IPS-18c (cell line): ENCODE results near the gene RIPPLY1.

Experiments
- H3K4me3 ChIP-seq: 2 replicates; pipeline ENCODE4 v1.7.0; 2013; ENCODE audit warnings: low read depth, mild to moderate bottlenecking, low read length, moderate library complexity; ENCODE audit not compliant: insufficient read depth
- H3K9me3 ChIP-seq: one replicate; pipeline ENCODE4 v1.6.1; 2013; ENCODE audit warnings: mild to moderate bottlenecking, low read length, moderate library complexity; ENCODE audit not compliant: control insufficient read depth, insufficient read depth

Gene RIPPLY1

DNA sequence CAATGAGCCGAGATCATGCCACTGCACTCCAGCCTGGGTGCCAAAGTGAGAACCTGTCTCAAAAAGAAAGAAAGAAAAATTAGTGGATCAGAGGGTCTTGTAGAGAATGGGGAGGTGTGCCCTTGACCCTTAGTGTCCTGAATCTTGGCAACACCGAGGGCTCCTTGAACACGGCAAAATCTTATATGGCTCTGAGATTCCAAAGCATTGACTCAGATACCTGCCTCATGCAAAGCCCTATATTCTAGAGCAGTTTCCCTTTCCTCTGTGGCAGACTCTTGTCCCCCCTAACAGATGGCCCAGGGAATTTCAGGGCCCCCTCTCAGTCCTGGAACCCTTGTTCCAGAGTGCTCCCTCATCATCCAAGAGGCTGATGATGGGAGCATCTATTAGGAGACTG lies 23.9 kb upstream of the RIPPLY1 start:
- H3K9me3 ChIP-seq, result peaks cover 4% of the 10 kb centered on the region
- H3K4me3 ChIP-seq, result no peak overlapping the region

DNA sequence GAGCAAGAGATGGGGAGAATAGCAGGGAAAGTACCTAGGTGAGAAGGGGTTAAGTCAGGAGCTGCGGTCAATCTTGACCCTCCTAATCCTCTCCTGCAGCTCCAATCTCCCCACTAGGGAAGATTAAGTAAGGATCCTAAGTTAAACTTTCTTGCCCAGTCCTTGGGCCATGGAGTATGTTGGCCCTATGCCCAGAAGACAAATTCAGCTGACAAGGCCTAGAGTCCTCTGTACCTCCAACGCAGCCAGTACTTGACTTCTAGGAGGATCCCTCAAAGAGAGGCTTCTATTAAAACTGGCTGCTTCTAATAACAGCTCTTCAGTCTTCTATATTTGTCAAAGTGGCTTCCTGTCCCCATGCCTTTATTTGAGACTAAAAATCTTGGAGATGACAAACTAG lies 18.5 kb upstream of the RIPPLY1 start:
- Histone ChIP-seq H3K9me3 (peaks cover 2% of the 10 kb centered on the region), H3K4me3 (no peak overlapping the region)

DNA sequence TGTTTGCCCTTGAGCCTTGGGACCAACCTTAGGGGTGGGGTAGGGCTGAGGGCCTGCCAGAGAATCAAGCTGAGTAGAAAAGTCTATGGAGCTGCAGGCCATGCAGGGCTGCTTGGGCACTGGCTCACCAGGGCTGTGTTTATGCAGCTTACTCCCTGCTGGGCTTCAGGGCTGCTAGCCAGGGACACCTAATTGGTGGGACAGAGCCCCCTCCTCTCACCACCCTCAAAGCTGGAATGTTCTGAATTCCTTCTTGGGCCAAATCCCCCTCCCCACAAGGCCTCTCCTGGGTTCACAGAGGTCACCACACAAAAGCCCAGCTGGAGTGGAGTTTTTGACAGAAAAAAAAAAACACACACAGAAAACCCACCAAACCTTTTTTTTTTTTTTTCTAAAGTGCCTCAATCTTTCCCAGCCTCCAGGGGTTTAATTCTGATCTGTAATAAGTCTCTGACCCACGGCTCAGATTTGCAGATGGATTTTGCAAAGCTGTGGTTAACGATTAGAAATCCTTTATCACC lies 16.9 kb upstream of the RIPPLY1 start, which contains the start of gene CLDN2:
Gene CLDN2, plus strand, starts transcription at position 471 of the 521 bp plus-strand sequence. CDS start 7,827 bp downstream, outside the sequence.
- Histone ChIP-seq H3K9me3 (no peaks in the 10 kb centered on the region), H3K4me3 (no peak within 1 kb of the TSS)

DNA sequence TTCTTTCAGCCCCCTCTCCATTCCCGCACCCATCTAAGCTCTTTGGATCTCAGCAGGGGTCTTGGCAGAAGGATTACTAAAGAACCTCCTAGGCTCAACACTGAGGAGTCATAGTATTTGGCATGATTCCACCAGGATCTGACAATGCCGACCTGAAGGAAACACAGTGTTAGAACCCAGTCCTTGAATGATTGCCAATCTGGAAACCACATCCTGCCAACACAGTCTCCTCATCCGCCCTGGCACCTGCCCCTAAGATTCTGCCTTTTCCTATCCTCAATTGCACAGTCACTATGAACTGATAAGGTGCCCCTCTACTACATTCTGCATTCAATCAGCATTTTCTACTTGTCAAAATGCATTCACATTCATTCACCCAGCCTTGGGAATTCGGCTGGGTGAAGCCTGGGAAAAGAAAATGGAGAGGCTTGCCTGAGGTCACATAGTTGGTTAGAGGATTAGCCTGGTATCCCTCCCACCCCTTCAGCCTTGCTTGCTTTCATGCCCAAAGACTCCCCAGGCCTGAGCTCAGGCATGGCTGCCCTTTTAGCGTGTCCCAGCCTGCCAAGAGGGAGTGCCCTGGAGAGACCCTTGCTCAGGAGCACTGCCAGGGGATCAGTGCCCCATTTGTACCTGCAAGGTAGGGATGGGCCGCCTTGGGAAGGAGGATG lies 14.8 kb upstream of the RIPPLY1 start:
- no peaks in the 10 kb centered on the region for H3K9me3 ChIP-seq
- H3K4me3 ChIP-seq, result no peak overlapping the region

DNA sequence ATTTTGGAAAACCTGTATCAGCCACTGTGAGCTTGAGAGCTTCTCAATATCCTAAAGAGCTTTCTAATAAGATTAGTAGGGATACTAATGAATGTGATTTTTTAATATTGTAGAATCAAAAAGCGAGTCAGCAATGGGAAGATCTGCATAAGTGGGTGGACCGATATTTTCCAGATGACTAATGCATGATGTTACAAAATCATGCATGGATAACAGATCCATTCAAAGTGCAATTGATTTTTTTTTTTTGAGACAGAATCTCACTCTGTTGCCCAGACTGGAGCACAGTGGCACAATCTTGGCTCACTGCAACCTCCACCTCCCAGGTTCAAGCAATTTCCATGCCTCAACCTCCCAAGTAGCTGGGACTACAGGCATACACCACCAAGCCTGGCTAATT lies 9.7 kb upstream of the RIPPLY1 start:
- Histone ChIP-seq H3K9me3 (no peaks in the 10 kb centered on the region), H3K4me3 (no peak overlapping the region)

DNA sequence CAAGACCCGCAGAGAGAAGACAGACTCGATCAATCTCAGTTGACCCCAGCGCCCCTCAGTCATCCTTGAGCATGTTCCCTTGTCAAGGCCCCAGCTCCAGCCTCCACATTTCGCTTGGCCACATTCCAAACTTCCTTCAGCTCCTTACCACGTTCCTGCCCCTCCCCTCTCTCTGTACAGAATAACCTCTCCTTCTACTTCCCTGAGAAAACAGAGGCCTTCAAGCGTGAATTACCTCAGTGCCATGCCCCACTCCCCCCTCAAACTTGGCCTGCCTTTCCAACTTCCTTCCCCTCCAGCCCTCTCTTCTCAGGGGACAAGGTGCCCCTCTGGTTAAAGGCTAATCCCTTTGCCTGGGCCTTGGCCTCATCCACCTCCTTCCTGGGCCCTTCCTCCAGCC lies 3.2 kb upstream of the RIPPLY1 start:
- H3K4me3 ChIP-seq, result no peak overlapping the region
- H3K9me3 ChIP-seq, result no peaks in the 10 kb centered on the region

DNA sequence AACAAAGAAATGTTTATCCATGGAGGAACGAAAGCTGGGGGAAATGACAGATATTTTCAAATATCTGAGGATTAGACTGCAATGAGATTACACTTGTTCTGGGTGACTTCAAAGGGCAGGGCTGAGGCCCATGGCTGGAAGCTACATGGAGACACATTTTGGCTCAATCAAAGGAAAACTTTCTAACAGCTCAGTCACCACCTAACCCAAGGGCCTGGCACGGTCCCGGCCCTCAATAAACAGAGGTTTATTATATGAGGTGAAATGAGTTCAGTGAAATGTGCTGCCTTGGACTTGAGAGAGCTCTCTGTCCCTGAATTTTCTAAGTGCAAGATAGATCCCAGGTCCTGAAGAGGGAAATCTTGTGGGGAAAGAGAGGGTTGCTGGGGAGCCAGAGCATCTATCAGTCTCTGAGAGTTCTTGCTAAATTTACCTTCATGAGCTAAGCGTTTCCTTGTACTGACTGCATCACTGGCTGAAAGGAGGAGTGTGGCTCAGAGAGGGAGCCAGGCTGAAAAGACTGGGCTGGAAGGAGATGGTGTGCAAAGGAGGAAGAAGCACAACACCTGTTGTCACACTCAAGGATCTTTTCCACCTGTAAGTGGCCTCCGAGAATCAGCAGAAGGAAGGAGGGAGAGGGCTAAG lies 2.0 kb upstream of the RIPPLY1 start:
- no peak overlapping the region for H3K4me3 ChIP-seq
- no peaks in the 10 kb centered on the region for H3K9me3 ChIP-seq

DNA sequence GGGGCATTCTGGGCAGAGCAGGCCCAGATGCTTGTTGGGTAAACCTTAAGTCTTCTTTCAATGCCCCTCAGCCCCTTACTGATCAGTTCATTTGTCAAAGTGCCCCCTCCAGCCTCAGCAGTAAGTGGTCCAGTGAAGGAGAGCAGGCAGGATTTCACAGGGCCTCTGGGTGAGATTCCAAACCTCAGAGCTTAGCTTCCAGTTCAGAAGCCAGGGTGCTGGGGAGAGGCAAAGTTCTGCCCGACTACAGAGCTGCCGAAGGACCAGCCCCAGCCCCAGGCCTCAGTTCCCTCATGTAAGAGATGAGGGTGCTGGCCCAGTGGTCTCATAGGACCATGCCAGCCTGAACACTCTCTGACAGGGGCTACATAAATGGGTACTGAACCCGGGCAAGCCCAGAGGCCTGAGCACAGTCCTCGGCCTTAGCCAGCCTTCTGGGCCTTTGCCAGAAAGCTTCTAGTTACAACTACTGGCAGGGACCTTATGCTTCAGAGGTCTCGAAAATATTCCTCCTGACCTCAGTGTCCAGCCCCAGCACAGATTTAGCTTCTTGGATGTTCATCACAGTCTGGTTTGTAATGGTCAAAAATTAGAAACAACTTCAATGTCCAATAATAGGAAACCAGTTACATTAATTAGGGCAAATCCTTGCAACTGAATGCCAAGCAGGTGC lies 851 bp upstream of the RIPPLY1 start:
- Histone ChIP-seq H3K9me3 (no peaks in the 10 kb centered on the region), H3K4me3 (no peak overlapping the region)

DNA sequence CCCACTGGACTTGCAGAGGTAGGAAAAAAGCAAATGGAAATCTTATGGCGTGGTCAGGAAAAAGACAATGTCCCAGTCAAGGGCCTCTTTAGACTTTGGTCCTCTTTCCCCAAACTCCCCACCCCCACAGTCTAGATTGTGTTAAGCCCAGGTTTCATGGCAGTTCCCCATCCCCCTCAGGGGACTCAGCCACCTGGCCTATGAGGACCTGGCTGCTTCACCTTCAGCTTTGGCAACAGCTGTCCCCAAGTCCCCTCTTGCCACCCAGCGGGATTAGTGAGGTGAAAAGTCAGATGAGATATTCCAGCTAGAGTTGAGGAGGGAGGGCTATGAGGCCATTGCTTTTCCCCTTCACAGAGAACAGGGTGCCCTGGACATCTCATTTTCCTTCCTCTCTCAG lies 457 bp downstream of the RIPPLY1 start:
- no peaks in the 10 kb centered on the region for H3K9me3 ChIP-seq
- H3K4me3 ChIP-seq, result no peak overlapping the region

DNA sequence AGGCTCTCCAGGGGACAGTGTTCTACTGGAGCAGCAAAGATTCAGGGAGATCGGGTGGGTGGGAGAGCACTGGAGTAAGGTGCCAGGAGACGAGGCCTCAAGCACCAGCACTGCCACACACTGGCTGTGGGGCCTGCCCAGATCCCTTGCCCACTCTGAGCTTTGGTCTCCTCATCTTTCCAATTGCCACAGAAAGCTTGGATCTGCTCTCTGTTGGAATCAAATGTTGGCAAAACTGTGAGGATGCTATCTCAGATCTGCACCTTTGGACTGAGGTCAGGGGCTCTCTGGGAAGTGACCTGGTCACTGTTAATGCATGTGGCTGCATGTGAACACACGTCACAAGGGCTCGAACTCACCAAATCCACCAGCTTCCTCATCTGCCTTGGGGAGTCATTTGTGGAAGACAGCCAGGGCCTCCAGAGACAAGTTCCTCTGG lies 1.3 kb downstream of the RIPPLY1 start:
- peaks cover 2% of the 10 kb centered on the region for H3K9me3 ChIP-seq
- no peak overlapping the region for H3K4me3 ChIP-seq

DNA sequence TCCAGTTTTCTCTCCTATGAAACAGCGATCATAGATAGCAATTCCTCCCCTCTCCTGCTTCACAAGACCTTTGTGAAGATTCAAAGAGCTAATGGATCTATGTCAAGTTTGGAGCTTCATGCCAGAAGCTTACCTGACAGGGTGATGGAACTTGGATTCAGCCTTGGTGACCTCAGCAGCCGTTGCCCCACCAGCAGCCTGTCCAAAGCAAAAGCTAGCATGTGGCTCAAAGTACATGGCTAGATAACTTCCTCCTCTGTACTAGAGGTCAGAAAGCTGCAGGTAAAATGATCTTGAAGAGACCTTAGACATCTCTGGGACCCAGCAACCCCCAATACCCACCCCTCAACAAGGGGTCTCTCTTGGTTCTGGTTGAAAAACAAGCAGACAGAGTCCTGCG lies 1.8 kb downstream of the RIPPLY1 start:
- no peak overlapping the region for H3K4me3 ChIP-seq

DNA sequence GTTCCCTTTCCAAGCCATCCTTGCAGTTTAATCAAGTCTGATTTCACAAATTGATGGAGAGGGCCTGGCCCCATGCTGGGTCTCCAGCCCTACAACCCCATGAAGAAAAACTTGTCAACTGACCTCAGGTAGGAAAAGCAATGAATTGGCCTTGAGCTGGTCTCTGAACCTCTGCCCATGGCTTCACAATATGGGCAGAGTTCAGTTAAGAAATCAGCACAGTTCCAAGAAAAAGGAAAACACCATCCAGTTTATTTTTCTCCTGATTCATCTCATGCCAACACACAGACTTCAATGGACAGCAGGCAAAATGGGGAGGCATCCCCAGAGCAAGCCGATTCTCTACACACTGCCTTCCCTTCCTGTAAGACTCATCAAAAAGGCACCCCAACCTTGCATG lies 3.3 kb downstream of the RIPPLY1 start:
- Histone ChIP-seq H3K4me3 (no peak overlapping the region; the same call in 1 of the 2 replicates), H3K9me3 (peaks cover 2% of the 10 kb centered on the region)

More for the DNA sequence above, 1.8 kb downstream of the RIPPLY1 start:
- H3K9me3 ChIP-seq, result peaks cover 2% of the 10 kb centered on the region

DNA sequence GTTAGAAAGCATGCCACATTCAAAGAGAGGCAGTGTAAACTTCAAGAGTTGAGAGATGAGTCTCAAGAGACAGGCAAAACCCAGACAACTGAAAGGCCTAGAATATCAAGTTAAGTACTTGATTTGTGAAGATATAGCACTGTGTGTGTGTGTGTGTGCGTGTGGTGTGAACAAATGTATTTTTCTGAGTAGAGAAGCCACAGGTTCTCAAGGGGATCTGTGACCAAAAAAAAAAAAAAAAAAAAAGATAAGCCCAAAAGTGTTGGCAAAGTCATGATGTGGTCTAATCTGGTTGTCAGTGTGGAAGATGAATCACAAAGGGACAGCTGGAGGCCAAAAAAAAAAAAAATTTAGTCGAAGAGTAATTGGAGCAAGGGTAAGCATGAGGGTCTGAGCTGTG lies 3.9 kb downstream of the RIPPLY1 start:
- Histone ChIP-seq H3K4me3 (no peak overlapping the region), H3K9me3 (peaks cover 2% of the 10 kb centered on the region)

DNA sequence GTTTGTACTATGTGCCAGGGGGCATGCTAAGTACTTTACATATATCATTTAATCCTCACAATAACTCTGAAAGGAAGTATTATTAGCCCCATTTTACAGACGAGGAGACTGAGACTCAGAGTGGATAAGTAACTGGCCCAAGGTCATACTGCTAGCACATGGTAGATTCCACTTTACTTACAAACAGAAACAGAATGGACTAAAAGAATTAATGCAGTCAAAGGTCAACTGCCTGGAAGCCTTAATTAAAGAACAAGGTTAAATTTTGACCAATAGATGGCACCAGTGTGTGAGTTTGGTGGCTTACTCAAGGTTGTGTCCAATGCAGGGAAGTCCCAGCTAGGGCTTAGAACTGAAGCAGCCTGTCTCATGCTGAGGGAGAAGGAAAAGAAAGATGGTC lies 4.7 kb downstream of the RIPPLY1 start:
- H3K4me3 ChIP-seq, result no peak overlapping the region
- H3K9me3 ChIP-seq, result peaks cover 2% of the 10 kb centered on the region

DNA sequence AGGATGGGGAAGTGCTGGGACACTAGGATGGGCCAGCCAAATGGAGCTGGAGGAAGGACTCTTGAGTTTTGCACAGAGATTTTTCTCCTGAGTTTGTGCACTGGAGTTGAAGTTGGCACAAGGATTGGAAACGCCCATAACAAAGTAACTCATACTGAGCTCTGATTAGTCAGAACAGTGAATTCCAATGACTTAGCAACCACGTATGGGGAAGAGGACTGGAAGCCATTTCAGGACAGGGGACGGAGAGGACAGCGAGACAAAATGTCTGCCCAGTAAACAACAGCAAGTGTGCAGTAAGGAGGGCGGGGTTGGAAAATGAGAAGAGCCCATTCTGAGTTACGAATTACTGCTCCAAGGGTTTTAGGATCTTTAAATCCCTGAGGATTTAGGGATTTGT lies 5.9 kb downstream of the RIPPLY1 start:
- Histone ChIP-seq H3K4me3 (no peak overlapping the region), H3K9me3 (peaks cover 2% of the 10 kb centered on the region)

DNA sequence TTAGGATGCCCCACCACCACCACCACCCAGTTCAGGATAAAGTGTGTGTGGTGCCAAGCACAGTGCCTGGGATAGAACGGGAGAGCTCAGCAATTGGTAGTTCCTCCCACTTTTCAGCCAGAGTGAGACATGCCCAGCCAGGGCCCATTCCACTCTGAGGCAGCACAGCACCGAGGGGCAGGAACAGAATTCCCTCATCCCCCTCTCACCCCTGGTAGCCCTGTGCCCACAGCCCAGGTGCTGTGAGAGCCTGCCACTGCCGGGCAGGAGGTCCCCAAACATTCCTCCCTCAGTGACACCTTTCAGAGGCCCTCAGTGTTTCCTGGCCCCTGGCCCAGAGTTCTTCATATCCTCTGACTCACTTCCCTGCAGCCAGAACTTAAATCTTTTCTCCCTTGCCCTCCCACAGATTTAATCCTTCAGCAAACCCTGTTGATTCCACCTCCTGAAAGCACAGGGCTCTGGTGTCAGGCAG lies 8.1 kb downstream of the RIPPLY1 start:
- H3K4me3 ChIP-seq, result no peak overlapping the region
- peaks cover 2% of the 10 kb centered on the region for H3K9me3 ChIP-seq

DNA sequence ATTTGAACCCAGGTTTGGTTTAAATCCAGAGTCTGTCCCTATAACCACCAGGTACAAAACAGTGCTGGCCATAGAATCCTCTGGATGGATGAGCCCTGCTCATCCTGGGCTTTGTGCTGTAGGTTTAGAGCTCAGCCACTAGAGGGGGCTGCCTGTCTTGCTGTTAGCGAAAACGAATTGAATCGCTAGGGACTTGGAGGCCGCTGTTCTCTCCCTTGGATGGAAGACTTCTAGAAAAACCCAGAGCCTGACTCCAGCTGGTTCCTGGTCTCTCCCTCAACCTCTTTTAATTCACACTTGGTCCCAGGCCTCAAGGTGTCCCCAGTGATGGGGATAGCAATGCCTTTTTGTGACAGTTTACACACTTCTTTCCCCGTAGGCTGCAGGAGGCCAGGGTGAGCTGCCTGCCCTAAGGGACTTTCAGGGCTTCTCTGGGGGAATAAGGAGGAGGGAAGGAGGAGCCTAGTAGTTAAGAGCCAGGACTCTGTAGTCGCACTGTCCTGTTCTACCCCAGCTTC lies 8.7 kb downstream of the RIPPLY1 start:
- Histone ChIP-seq H3K9me3 (peaks cover 2% of the 10 kb centered on the region), H3K4me3 (no peak overlapping the region)
